OCI-LY3 (cell line): ENCODE measurements around the gene ATP1B1.

Source experiments
- EZH2phosphoT487 ChIP-seq: fragments of 200-600 bp; shearing (Covaris generic); IDR thresholded peaks from 2 replicates; pipeline ENCODE4 v1.6.1; 2018; ENCODE audit warnings: antibody characterized with exemption, mixed run types, low read depth
- TF ChIP-seq, protein P1 (sequence below): fragments of 200-600, 300-600 bp; sonication (generic); IDR thresholded peaks from 2 replicates; pipeline ENCODE4 v1.5.1; 2014; ENCODE audit warnings: antibody characterized with exemption, low read length, low read depth

DNA sequence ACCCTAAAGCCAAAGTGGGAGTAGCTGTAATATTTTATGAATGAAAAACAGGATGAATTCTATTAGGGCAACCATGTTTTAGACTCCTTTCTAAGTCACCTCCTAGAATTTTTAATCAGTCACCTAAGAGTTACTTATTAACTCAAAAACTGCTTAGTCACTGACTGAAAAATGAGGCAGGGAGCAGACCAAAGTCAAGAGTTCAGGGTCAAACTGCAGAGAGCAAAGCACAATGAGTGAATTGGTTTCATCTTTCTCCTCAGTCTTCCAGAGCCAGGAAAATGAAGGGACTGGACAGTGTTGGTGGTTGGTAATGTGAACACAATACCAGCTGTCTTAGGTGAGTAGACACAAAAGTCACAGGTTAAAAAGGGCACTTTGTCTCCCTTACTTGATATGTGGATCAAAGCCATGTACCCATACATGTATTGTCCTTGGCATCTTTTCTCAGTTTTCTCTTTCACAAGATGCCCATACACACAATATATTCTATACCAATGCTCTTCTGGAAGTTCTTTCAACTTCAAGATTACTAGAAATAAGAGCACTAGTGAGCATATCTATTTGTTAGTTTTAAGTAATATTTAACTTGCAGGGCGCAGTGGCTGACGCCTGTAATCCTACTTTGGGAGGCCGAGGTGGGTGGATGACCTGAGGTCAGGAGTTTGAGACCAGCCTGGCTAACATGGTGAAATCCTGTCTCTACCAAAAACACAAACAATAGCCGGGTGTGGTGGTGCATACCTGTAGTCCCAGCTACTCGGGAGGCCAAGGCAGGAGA lies 42.2 kb downstream of the ATP1B1 start:
- TF ChIP-seq, protein P1, sequence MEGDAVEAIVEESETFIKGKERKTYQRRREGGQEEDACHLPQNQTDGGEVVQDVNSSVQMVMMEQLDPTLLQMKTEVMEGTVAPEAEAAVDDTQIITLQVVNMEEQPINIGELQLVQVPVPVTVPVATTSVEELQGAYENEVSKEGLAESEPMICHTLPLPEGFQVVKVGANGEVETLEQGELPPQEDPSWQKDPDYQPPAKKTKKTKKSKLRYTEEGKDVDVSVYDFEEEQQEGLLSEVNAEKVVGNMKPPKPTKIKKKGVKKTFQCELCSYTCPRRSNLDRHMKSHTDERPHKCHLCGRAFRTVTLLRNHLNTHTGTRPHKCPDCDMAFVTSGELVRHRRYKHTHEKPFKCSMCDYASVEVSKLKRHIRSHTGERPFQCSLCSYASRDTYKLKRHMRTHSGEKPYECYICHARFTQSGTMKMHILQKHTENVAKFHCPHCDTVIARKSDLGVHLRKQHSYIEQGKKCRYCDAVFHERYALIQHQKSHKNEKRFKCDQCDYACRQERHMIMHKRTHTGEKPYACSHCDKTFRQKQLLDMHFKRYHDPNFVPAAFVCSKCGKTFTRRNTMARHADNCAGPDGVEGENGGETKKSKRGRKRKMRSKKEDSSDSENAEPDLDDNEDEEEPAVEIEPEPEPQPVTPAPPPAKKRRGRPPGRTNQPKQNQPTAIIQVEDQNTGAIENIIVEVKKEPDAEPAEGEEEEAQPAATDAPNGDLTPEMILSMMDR = no peak
- no peak for TF ChIP-seq EZH2phosphoT487
